A172 (cell line): Measurements from ENCODE around the gene IMMP1L. TPM values are rescaled to one million over a fixed set of nuclear protein-coding genes. Genes with fewer than 3 reads are reported as not detected.

Experiments used
- DNase-seq: peaks from one replicate; pipeline ENCODE4 v3.0.0-alpha.2; 2015; ENCODE audit warnings: low spot score
- total RNA-seq: library from RNA; depleted of rRNA; stranded (reverse); fragments of >200 nt; shearing (Covaris generic); gene quantifications from 2 replicates; pipeline ENCODE4 v1.2.3, GENCODE V29; 2014; rRNA removed

IMMP1L gene
- total RNA-seq, 1 experiment from 2014 or later = 17.5 TPM

DNA sequence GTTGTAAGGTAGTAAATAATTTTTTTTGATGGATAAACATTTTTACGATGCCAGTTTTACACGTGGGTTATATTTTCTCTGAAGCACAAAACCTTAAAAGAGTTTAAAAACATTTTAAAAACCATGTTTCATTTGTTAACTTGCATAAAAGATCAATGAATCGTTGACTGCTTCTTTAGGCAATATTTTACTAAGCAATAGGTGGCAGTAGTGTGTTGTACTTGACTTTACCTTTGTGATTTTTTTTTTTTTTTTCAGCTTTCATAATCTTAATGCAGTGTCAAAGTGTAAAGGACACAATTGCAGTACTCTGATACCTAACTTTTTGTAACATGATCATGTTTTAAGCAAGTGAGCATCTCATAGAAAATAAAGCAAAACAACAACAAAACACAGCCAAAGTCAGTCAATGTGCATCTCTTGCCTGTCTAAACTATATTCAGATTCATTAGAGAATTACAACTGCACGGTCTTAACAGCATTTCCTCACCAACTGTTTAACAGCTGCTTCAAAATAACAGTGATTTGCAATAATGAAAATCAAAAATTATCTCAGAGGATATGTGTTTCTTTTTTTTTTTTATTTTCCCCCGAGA is 112.1 kb downstream of the IMMP1L start:
- DNase-seq = peak; percentile 25

DNA sequence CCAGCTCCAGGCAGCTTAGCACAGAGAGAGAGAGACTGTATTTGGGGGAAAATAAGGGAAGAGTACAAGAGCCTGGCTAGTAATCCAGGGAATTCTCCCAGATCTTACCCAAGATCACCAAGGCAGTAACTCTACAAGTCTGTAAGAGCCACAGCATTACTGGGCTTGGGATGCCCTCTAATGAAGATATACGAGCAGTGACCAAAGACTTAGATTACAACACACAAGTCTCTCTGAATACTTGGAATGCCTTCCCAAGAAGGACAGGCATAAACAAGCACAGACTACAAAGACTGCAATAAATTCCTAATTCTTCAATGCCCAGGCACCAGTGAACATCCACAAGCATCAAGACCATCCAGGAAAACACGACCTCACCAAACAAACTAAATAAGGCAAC is 122.0 kb downstream of the IMMP1L start:
- DNase-seq = no peak

DNA sequence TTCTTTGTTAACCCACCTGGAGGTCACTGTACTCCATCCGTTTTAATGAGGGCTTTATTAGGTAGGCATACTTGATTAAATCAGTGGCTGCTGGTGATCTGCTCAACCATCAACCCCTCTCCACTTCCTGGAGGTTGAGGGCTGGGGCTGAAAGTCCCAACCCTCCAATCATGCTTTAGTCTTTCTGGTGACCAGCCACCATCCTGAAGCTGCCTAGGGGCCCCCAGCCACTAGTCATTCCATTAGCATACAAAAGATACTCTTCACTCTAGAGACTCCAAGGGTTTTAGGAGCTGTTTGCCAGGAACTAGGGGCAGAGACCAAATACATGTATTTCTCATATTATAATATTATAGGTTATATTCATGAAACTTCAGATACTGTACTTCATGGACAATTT is 126.3 kb downstream of the IMMP1L start:
- no peak for DNase-seq

Other genes starting within 250 kb of the IMMP1L start
- 0.05 TPM in 1 of 2 replicates, not detected in the other for gene DCDC1, start 139.9 kb downstream of the IMMP1L start, total RNA-seq
- 16.1 and 18.2 TPM in 2 replicates for gene DNAJC24, start 139.8 kb downstream of the IMMP1L start, total RNA-seq
- gene ELP4, start 145 bp upstream of the IMMP1L start, total RNA-seq = 32.4 and 33.0 TPM in 2 replicates